ENCODE results near the gene CEP120.
"Not testable (repeated sequence)": the region's sequence is repeated elsewhere in the genome, so short reads cannot be mapped to it uniquely, and the experiment has no call there.

Gene CEP120

DNA sequence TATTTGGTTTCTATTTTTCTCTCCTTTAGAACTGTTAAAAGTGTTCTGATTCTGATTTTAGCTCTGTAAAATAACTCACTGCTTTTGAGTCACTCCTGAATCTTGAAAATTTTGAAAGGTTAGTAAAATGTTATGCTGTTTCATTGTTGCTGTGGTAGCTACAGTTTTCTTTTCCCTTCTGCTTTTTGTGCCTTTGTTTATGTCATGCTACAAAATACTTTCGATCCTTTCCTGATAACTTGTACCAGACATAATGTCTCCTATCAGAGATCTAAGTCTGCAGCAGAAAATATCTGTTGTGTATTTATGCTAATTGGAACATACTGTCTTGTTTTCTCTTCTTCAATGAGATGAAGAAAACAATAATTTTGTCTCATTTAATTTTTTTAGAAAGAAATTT is 26.9 kb upstream of the CEP120 start:
- no peak for DNase-seq (ENCODE audit: low read depth in 1 of 2, low spot score in 1 of 2)
- in situ Hi-C loops (cut with HindIII; ENCODE audit: low pct_unique_long_range_greater_than_20kb, low sequenced_read_pairs), result no loop called here
- no peak for TF ChIP-seq JUND (IDR thresholded peaks at IDR 0.05; ENCODE audit: low read depth)

DNA sequence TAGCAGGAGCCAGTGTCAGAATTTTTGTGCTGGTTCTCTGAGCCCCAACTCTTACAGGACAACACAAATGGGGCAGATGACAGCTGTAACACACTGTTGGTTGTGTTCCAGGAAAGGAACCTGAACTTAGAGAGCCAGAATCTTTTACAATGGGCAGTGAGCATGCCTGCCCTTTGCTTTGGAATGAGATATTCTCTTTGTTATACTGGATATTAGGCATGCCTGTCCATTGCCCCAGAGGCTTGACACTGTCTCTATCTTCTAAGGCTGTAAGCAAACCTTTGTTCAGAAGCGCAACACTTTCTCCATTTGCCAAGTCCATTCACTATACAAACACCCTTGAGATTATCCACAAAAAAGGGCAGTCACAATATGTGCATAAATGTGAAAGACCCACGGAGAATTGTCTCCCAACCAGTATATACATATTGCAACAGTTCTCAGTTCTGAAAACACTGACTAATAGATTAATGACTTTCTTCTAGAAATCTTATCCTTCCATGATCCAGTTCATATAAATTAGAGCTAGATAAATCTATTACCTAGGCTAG is 26.3 kb upstream of the CEP120 start:
- no peak for DNase-seq (ENCODE audit: low read depth in 1 of 2, low spot score in 1 of 2)
- no peak for TF ChIP-seq JUND (IDR thresholded peaks at IDR 0.05; ENCODE audit: low read depth)
- in situ Hi-C loops (cut with HindIII; ENCODE audit: low pct_unique_long_range_greater_than_20kb, low sequenced_read_pairs), result no loop called here

- TF ChIP-seq JUND (IDR thresholded peaks at IDR 0.05; ENCODE audit: low read depth), result no peak
- in situ Hi-C loops (cut with HindIII; ENCODE audit: low pct_unique_long_range_greater_than_20kb, low sequenced_read_pairs), result no loop called here
- DNase-seq (ENCODE audit: low read depth in 1 of 2, low spot score in 1 of 2), result no peak
Observed at GRCh38 chr5:123448743-123449142, 25.5 kb upstream of the CEP120 start.

- in situ Hi-C loops (cut with HindIII; ENCODE audit: low pct_unique_long_range_greater_than_20kb, low sequenced_read_pairs), result no loop called here
- DNase-seq (ENCODE audit: low read depth in 1 of 2, low spot score in 1 of 2), result no peak
Observed at GRCh38 chr5:123448017-123448617, 24.9 kb upstream of the CEP120 start.

DNA sequence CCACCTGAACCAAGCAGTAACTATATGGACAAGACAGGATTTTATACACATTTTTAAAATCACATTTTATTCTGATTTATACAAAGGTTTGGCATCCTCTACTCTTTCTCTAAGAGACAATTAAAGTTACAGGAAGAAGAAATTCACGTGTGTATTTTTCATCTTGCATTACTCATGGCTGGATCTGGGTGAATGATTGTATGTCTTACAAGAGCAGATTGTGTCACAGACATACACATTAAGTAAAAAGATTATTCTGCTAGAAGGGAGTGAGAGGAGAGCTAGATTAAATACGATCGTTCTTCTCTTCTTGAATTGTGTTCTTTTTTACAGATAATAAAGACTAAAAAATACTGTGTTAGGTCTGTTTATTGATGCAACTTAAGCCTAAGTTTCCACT is 20.8 kb upstream of the CEP120 start:
- in situ Hi-C loops (cut with HindIII; ENCODE audit: low pct_unique_long_range_greater_than_20kb, low sequenced_read_pairs), result no loop called here
- TF ChIP-seq JUND (IDR thresholded peaks at IDR 0.05; ENCODE audit: low read depth), result no peak
- no peak for DNase-seq (ENCODE audit: low read depth in 1 of 2, low spot score in 1 of 2)

More at GRCh38 chr5:123448017-123448617, 24.9 kb upstream of the CEP120 start:
- TF ChIP-seq JUND (IDR thresholded peaks at IDR 0.05; ENCODE audit: low read depth), result no peak

- in situ Hi-C loops (cut with HindIII; ENCODE audit: low pct_unique_long_range_greater_than_20kb, low sequenced_read_pairs), result no loop called here
- no peak for DNase-seq (ENCODE audit: low read depth in 1 of 2, low spot score in 1 of 2)
Observed at GRCh38 chr5:123441408-123441807, 18.2 kb upstream of the CEP120 start.

GRCh38 chr5:123440456-123441181 is 17.4 kb upstream of the CEP120 start:
- in situ Hi-C loops (cut with HindIII; ENCODE audit: low pct_unique_long_range_greater_than_20kb, low sequenced_read_pairs), result no loop called here
- DNase-seq (ENCODE audit: low read depth in 1 of 2, low spot score in 1 of 2), result no peak
- no peak for TF ChIP-seq JUND (IDR thresholded peaks at IDR 0.05; ENCODE audit: low read depth)

More at GRCh38 chr5:123441408-123441807, 18.2 kb upstream of the CEP120 start:
- TF ChIP-seq JUND (IDR thresholded peaks at IDR 0.05; ENCODE audit: low read depth), result no peak

DNA sequence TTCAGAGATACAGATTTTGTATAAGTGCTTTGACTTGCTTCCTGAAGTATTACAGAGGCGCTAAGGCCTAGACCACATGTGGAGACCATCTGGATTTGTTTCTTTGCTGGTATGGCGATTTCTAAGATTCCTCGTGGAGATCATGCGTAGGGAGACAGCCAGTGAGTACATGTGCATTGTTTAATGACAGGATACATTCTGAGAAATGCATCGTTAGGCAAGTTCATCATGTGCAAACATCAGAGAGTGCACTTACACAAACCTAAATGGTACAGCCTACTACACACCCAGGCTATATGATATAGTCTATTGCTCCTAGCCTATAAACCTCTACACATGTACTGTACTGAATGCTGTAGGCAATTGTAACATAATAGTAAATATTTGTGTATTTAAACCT is 16.5 kb upstream of the CEP120 start:
- in situ Hi-C loops (cut with HindIII; ENCODE audit: low pct_unique_long_range_greater_than_20kb, low sequenced_read_pairs), result no loop called here
- DNase-seq (ENCODE audit: low read depth in 1 of 2, low spot score in 1 of 2), result peak in 1 of 2 experiments; percentile 27
- TF ChIP-seq JUND (IDR thresholded peaks at IDR 0.05; ENCODE audit: low read depth), result no peak

DNA sequence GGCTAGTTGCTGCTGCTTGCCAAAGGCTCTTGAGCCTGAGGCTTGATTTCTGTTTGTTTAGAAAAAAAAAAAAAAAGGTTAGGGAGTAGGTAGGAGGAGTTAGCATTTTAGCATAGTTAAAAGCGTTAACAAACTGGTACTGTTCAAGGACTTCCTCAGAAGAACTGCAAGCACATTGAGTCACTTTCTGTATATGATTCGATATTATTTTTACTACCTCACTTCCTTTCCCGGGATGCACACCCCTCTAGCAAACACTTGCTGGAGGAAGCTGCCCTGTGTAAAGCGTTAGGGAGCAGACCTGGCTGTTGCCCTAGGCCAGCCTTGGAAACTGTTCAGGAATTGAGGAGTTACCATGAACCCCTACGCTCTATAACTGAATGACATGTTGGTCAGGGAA is 15.7 kb upstream of the CEP120 start:
- peak; percentile 30; the same call in 1 of the 2 replicates for TF ChIP-seq JUND (IDR thresholded peaks at IDR 0.05; ENCODE audit: low read depth)
- in situ Hi-C loops (cut with HindIII; ENCODE audit: low pct_unique_long_range_greater_than_20kb, low sequenced_read_pairs), result no loop called here
- peak; percentile 23 to 71 for DNase-seq (ENCODE audit: low read depth in 1 of 2, low spot score in 1 of 2)

- no peak for DNase-seq (ENCODE audit: low read depth in 1 of 2, low spot score in 1 of 2)
- TF ChIP-seq JUND (IDR thresholded peaks at IDR 0.05; ENCODE audit: low read depth), result no peak
- in situ Hi-C loops (cut with HindIII; ENCODE audit: low pct_unique_long_range_greater_than_20kb, low sequenced_read_pairs), result no loop called here
Observed at GRCh38 chr5:123438244-123438643, 15.0 kb upstream of the CEP120 start.

DNA sequence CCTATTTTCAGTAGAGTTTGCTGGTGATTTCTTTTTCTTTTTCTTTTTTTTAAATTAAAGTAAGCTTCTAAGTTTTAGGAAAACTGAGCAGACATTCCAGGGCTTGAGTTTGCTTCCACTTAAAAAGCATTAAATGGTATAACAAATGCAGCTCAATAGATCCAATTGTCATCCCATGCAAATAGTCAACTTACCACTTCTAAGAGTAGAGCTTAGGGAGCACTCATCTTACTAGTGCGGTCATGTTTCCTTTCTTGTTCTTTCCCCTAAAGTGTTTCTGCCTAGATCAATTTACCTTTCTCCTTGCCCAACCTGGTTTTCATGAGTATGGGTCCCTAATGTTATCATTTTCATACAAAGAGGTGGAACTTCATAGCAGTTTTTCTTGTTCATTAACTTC is 13.0 kb upstream of the CEP120 start:
- no peak for DNase-seq (ENCODE audit: low read depth in 1 of 2, low spot score in 1 of 2)
- in situ Hi-C loops (cut with HindIII; ENCODE audit: low pct_unique_long_range_greater_than_20kb, low sequenced_read_pairs), result no loop called here
- no peak for TF ChIP-seq JUND (IDR thresholded peaks at IDR 0.05; ENCODE audit: low read depth)

GRCh38 chr5:123434796-123435195 is 11.6 kb upstream of the CEP120 start:
- in situ Hi-C loops (cut with HindIII; ENCODE audit: low pct_unique_long_range_greater_than_20kb, low sequenced_read_pairs), result no loop called here
- DNase-seq (ENCODE audit: low read depth in 1 of 2, low spot score in 1 of 2), result no peak
- no peak for TF ChIP-seq JUND (IDR thresholded peaks at IDR 0.05; ENCODE audit: low read depth)

DNA sequence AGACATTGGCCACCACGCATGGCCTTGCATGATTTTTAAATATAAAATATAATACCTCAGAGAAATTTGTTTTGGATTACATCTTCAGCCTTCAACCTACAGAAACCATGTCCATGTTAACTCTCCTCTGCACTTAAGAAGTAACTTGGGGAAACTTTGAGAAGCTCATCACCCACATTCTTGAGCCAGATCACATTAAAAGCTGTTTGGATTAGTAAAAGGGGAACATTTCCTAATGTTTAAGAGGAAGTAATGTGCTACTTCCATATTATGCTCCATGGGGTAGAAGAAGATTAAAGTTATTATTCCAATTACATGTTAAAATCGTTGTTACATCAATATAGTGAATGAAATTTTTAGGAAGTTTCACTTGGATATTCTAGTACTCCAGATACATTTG is 10.4 kb upstream of the CEP120 start:
- TF ChIP-seq JUND (IDR thresholded peaks at IDR 0.05; ENCODE audit: low read depth), result no peak
- in situ Hi-C loops (cut with HindIII; ENCODE audit: low pct_unique_long_range_greater_than_20kb, low sequenced_read_pairs), result no loop called here
- no peak for DNase-seq (ENCODE audit: low read depth in 1 of 2, low spot score in 1 of 2)

DNA sequence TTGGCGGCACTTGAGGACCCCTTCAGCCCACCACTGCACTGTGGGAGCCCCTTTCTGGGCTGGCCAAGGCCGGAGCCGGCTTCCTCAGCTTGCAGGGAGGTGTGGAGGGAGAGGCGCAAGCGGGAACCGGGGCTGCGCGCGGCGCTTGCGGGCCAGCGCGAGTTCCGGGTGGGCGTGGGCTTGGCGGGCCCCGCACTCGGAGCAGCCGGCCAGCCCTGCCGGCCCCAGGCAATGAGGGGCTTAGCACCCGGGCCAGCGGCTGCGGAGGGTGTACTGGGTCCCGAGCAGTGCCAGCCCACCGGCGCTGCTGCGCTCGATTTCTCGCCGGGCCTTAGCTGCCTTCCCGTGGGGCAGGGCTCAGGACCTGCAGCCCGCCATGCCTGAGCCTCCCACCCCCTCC is 7.2 kb upstream of the CEP120 start:
- in situ Hi-C loops (cut with HindIII; ENCODE audit: low pct_unique_long_range_greater_than_20kb, low sequenced_read_pairs); DNase-seq (ENCODE audit: low read depth in 1 of 2, low spot score in 1 of 2): not testable (repeated sequence)

Data from T47D (cell line).